ENCODE measurements around the gene NPAS2.

DNA sequence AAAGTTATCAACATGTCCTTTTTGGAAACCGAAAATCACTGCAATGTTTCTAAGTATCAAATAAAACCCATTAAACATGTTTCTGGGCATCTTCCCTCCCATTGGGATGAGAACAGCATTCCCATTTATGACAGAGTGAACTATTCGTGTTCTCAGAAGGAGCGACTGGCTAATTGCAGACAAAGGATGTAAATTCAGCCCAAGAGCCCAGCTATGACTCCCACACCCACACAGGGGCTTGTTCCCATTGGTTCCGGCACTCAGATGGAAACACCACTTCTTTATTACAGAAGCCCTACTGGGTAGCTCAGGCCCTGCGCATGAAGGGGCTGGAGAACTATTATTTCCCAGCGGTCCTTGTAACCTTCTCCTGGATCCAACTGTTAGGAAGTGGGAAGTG lies 16.6 kb upstream of the NPAS2 start:
- TF ChIP-seq CTCF (IDR thresholded peaks at IDR 0.05) = no peak
- no peak for TF ChIP-seq POLR2AphosphoS5 (IDR thresholded peaks at IDR 0.05)

Data from upper lobe of left lung (tissue), 4 donors.